GM18873 (cell line): ENCODE measurements around the gene ANKRA2.
"Not testable (repeated sequence)": the region's sequence is repeated elsewhere in the genome, so short reads cannot be mapped to it uniquely, and the experiment has no call there.

Source experiments
- ATAC-seq: cut with Tn5 transposase; IDR thresholded peaks from one replicate; pipeline ENCODE4 v1.9.1; 2021; ENCODE audit warnings: mild to moderate bottlenecking, moderate library complexity, moderate number of reproducible peaks; ENCODE audit not compliant: unreplicated experiment, low FRiP score

ANKRA2 gene

GRCh38 chr5:73552642-73553041, 12.8 kb downstream of the ANKRA2 start:
- ATAC-seq, result no peak

GRCh38 chr5:73550016-73550415, 15.4 kb downstream of the ANKRA2 start:
- ATAC-seq, result no peak

- ATAC-seq, result no peak
Measured at GRCh38 chr5:73545403-73545779, 20.0 kb downstream of the ANKRA2 start.

GRCh38 chr5:73544429-73545402, 20.7 kb downstream of the ANKRA2 start:
- ATAC-seq, result no peak

GRCh38 chr5:73542020-73542419, 23.4 kb downstream of the ANKRA2 start:
- no peak for ATAC-seq

- no peak for ATAC-seq
Measured at GRCh38 chr5:73540192-73540591, 25.2 kb downstream of the ANKRA2 start.

GRCh38 chr5:73539730-73540129, 25.7 kb downstream of the ANKRA2 start:
- no peak for ATAC-seq

- ATAC-seq, result no peak
Measured at GRCh38 chr5:73534971-73535370, 30.5 kb downstream of the ANKRA2 start.

GRCh38 chr5:73534011-73534644, 31.3 kb downstream of the ANKRA2 start:
- ATAC-seq, result no peak

- ATAC-seq, result no peak
Measured at GRCh38 chr5:73532195-73532594, 33.2 kb downstream of the ANKRA2 start.

GRCh38 chr5:73531356-73531755, 34.1 kb downstream of the ANKRA2 start:
- no peak for ATAC-seq

GRCh38 chr5:73529081-73529480, 36.4 kb downstream of the ANKRA2 start:
- no peak for ATAC-seq

GRCh38 chr5:73528248-73528647, 37.2 kb downstream of the ANKRA2 start:
- ATAC-seq, result no peak

GRCh38 chr5:73525606-73526203, 39.7 kb downstream of the ANKRA2 start:
- ATAC-seq, result no peak

GRCh38 chr5:73523861-73524260, 41.6 kb downstream of the ANKRA2 start:
- no peak for ATAC-seq

GRCh38 chr5:73522989-73523388, 42.5 kb downstream of the ANKRA2 start:
- ATAC-seq, result no peak

- ATAC-seq, result peak; percentile 93
Measured at GRCh38 chr5:73519531-73520283, 45.7 kb downstream of the ANKRA2 start.

GRCh38 chr5:73515232-73515631, 50.2 kb downstream of the ANKRA2 start:
- ATAC-seq, result no peak

GRCh38 chr5:73514418-73514817, 51.0 kb downstream of the ANKRA2 start:
- no peak for ATAC-seq

- no peak for ATAC-seq
Measured at GRCh38 chr5:73513996-73514395, 51.4 kb downstream of the ANKRA2 start.

GRCh38 chr5:73508521-73508920, 56.9 kb downstream of the ANKRA2 start:
- ATAC-seq, result not testable (repeated sequence)
